Neural cell (in vitro differentiated cells): ENCODE results near the gene BTRC. TPM values are rescaled to one million over a fixed set of nuclear protein-coding genes. Genes with fewer than 3 reads are reported as not detected.

Source experiments
- H2AFZ ChIP-seq: fragments of 200-600, 300-800 bp; sonication (generic), shearing (Covaris generic); 2 replicates; pipeline ENCODE4 v1.6.0; 2014; ENCODE audit warnings: low read depth, mild to moderate bottlenecking, antibody characterized with exemption, low read length, moderate library complexity
- H3F3A ChIP-seq: fragments of 200-600 bp; shearing (Covaris generic); 2 replicates; pipeline ENCODE4 v1.6.1; 2016; ENCODE audit warnings: mild to moderate bottlenecking, moderate library complexity, mixed read lengths, antibody characterized with exemption, low read length; ENCODE audit not compliant: insufficient read depth, poor library complexity, severe bottlenecking
- H3K27ac ChIP-seq: fragments of 200-600, 300-800 bp; sonication (generic), shearing (Covaris generic); 2 replicates; pipeline ENCODE4 v1.5.1; 2014; ENCODE audit warnings: mild to moderate bottlenecking, low read length, moderate library complexity
- H3K27me3 ChIP-seq: fragments of 300-800, 200-600 bp; sonication (generic), shearing (Covaris generic); 2 replicates; pipeline ENCODE4 v1.6.0; 2014; ENCODE audit warnings: mild to moderate bottlenecking, low read depth, low read length, moderate library complexity; ENCODE audit not compliant: insufficient read depth
- H3K36me3 ChIP-seq: fragments of 300-800, 200-600 bp; sonication (generic), shearing (Covaris generic); 2 replicates; pipeline ENCODE4 v1.5.1; 2014; ENCODE audit warnings: mild to moderate bottlenecking, antibody characterized with exemption, low read length, moderate library complexity; ENCODE audit not compliant: insufficient read depth
- H3K4me2 ChIP-seq: fragments of 300-800, 200-600 bp; sonication (generic), shearing (Covaris generic); 2 replicates; pipeline ENCODE4 v1.6.0; 2014; ENCODE audit warnings: mild to moderate bottlenecking, low read length
- H3K4me3 ChIP-seq: fragments of 300-800, 200-600 bp; sonication (generic), shearing (Covaris generic); 2 replicates; pipeline ENCODE4 v1.5.1; 2014; ENCODE audit warnings: mild to moderate bottlenecking, low read length, moderate library complexity
- H3K79me2 ChIP-seq: fragments of 200-600 bp; shearing (Covaris generic); replicated peaks from 2 replicates; pipeline ENCODE4 v1.6.0; 2014; ENCODE audit warnings: mild to moderate bottlenecking, low read length, moderate library complexity; ENCODE audit not compliant: insufficient read depth
- H3K9ac ChIP-seq: fragments of 300-800, 200-600 bp; sonication (generic), shearing (Covaris generic); 2 replicates; pipeline ENCODE4 v1.6.1; 2016; ENCODE audit warnings: mild to moderate bottlenecking, low read length, mixed read lengths
- H3K9me2 ChIP-seq: fragments of 200-600 bp; shearing (Covaris generic); 2 replicates; pipeline ENCODE4 v1.6.1; 2016; ENCODE audit warnings: mild to moderate bottlenecking, low read length, mixed read lengths; ENCODE audit not compliant: insufficient read depth
- H3K9me3 ChIP-seq: fragments of 200-600, 300-800 bp; sonication (generic), shearing (Covaris generic); 2 replicates; pipeline ENCODE4 v1.6.1; 2016; ENCODE audit warnings: mild to moderate bottlenecking, mixed run types, low read length, moderate library complexity, mixed read lengths
- H4K20me1 ChIP-seq: fragments of 200-600 bp; shearing (Covaris generic); 2 replicates; pipeline ENCODE4 v1.6.1; 2016; ENCODE audit warnings: mild to moderate bottlenecking, mixed run types; ENCODE audit not compliant: insufficient read depth
- EP300 ChIP-seq: fragments of 450-650 bp; conservative IDR thresholded peaks from 2 replicates; pipeline ENCODE4 v1.6.1; 2014; ENCODE audit warnings: antibody characterized with exemption, mild to moderate bottlenecking, moderate library complexity; ENCODE audit not compliant: poor library complexity, severe bottlenecking
- EZH2 ChIP-seq: fragments of 200-600, 300-800 bp; shearing (Covaris generic), sonication (generic); IDR thresholded peaks from 2 replicates; pipeline ENCODE4 v1.6.1; 2014; ENCODE audit warnings: antibody characterized with exemption, low read length, borderline replicate concordance, mild to moderate bottlenecking; ENCODE audit not compliant: insufficient read depth, poor library complexity, severe bottlenecking
- MXI1 ChIP-seq: fragments of 450-650 bp; conservative IDR thresholded peaks from 2 replicates; pipeline ENCODE4 v1.6.1; 2014; ENCODE audit warnings: antibody characterized with exemption, mild to moderate bottlenecking; ENCODE audit not compliant: poor library complexity, severe bottlenecking
- POLR2AphosphoS5 ChIP-seq: IDR thresholded peaks from 2 replicates; pipeline ENCODE4 v1.6.1; 2012
- RAD21 ChIP-seq: fragments of 450-650 bp; conservative IDR thresholded peaks from 2 replicates; pipeline ENCODE4 v1.6.1; 2014; ENCODE audit warnings: antibody characterized with exemption, mild to moderate bottlenecking, moderate library complexity
- REST ChIP-seq: IDR thresholded peaks from 2 replicates; pipeline ENCODE4 v1.6.1; 2012; ENCODE audit warnings: borderline replicate concordance
- SMC3 ChIP-seq: fragments of 450-650 bp; conservative IDR thresholded peaks from 2 replicates; pipeline ENCODE4 v1.6.1; 2014; ENCODE audit warnings: antibody characterized with exemption, mild to moderate bottlenecking, moderate library complexity; ENCODE audit not compliant: poor library complexity
- TAF1 ChIP-seq: IDR thresholded peaks from 2 replicates; pipeline ENCODE4 v1.6.1; 2012; ENCODE audit warnings: low read depth
- polyA plus RNA-seq: library from polyadenylated mRNA; depleted of rRNA; stranded (reverse); fragments of >200 nt; gene quantifications from 2 replicates; pipeline ENCODE4 v1.2.3, GENCODE V29; 2014
- TF ChIP-seq, protein P1 (sequence below): fragments of 450-650 bp; IDR thresholded peaks from 2 replicates; pipeline ENCODE4 v1.5.1; 2014; ENCODE audit warnings: antibody characterized with exemption, mild to moderate bottlenecking, moderate library complexity; ENCODE audit not compliant: poor library complexity, severe bottlenecking

Gene BTRC
- polyA plus RNA-seq, 1 donor from 2014 or later: 32.6 TPM

- Histone ChIP-seq H3K27me3 (no peaks in the 10 kb centered on the region), H3K4me3 (no peak overlapping the region), H3K9me2 (no peaks in the 10 kb centered on the region), H2AFZ (no peak overlapping the region), H3K9me3 (no peaks in the 10 kb centered on the region), H3K36me3 (no peaks in the 10 kb centered on the region), H3K27ac (no peak overlapping the region), H3K9ac (no peak overlapping the region), H3K4me2 (no peak overlapping the region), H4K20me1 (no peaks in the 10 kb centered on the region), H3F3A (no peaks in the 10 kb centered on the region), H3K79me2 (no peaks in the 10 kb centered on the region)
- TF ChIP-seq SMC3 (no peak), MXI1 (no peak), REST (no peak), EP300 (no peak), POLR2AphosphoS5 (no peak), RAD21 (no peak), EZH2 (no peak), TAF1 (no peak)
- TF ChIP-seq, protein P1, sequence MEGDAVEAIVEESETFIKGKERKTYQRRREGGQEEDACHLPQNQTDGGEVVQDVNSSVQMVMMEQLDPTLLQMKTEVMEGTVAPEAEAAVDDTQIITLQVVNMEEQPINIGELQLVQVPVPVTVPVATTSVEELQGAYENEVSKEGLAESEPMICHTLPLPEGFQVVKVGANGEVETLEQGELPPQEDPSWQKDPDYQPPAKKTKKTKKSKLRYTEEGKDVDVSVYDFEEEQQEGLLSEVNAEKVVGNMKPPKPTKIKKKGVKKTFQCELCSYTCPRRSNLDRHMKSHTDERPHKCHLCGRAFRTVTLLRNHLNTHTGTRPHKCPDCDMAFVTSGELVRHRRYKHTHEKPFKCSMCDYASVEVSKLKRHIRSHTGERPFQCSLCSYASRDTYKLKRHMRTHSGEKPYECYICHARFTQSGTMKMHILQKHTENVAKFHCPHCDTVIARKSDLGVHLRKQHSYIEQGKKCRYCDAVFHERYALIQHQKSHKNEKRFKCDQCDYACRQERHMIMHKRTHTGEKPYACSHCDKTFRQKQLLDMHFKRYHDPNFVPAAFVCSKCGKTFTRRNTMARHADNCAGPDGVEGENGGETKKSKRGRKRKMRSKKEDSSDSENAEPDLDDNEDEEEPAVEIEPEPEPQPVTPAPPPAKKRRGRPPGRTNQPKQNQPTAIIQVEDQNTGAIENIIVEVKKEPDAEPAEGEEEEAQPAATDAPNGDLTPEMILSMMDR: no peak
Measured at GRCh38 chr10:101493249-101493648, 139.3 kb downstream of the BTRC start.

DNA sequence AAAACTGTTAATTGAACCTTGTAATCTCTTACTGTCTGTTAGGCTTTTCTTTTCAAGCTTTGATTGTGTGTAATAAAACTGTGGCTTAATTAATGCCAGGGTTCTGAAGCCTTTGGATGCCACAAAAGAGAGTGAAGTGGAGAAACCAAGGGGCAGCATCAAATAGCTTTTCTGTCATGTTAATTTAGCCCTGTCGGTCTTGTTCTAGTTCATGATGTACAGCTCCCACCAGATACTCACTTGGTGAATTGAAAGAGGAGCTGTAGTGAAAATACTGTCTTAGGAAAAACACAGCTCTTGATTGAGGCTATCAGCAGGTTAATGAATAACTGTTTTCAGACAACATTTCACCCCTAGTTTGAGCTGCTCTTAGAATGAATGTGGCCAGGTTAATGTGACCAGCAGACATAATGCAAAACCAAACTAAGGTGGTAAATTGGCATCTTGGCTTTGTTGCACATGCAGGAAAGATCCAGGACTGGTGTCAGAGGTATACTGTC, 139.9 kb downstream of the BTRC start:
- H3K36me3 ChIP-seq: no peaks in the 10 kb centered on the region
- H3K79me2 ChIP-seq: no peaks in the 10 kb centered on the region
- H3K9ac ChIP-seq: no peak overlapping the region
- H3K9me2 ChIP-seq: no peaks in the 10 kb centered on the region
- no peak overlapping the region for H3K4me3 ChIP-seq
- H3K9me3 ChIP-seq: no peaks in the 10 kb centered on the region
- H2AFZ ChIP-seq: no peak overlapping the region
- no peaks in the 10 kb centered on the region for H3F3A ChIP-seq
- H3K27me3 ChIP-seq: no peaks in the 10 kb centered on the region
- TF ChIP-seq REST: no peak
- no peak for TF ChIP-seq POLR2AphosphoS5
- no peak for TF ChIP-seq EP300
- TF ChIP-seq MXI1: no peak
- no peak for TF ChIP-seq EZH2
- no peak for TF ChIP-seq RAD21
- TF ChIP-seq SMC3: no peak
- TF ChIP-seq, protein P1: no peak
- TF ChIP-seq TAF1: no peak
- H3K27ac ChIP-seq: no peak overlapping the region
- H4K20me1 ChIP-seq: no peaks in the 10 kb centered on the region
- no peak overlapping the region for H3K4me2 ChIP-seq
